Activated naive CD8-positive, alpha-beta T cell (primary cell): Measurements from ENCODE around the gene TRPC5OS.

Experiments
- H3K27ac Mint-ChIP-seq: one replicate; pipeline ENCODE4 v1.8.0; 2021; ENCODE audit warnings: mixed read lengths
- H3K27me3 Mint-ChIP-seq: one replicate; pipeline ENCODE4 v1.8.0; 2021; ENCODE audit warnings: mixed read lengths
- H3K36me3 Mint-ChIP-seq: one replicate; pipeline ENCODE4 v1.8.0; 2021; ENCODE audit warnings: mixed read lengths
- H3K4me1 Mint-ChIP-seq: one replicate; pipeline ENCODE4 v1.8.0; 2021; ENCODE audit warnings: low read depth, mixed read lengths
- H3K4me3 Mint-ChIP-seq: one replicate; pipeline ENCODE4 v1.8.0; 2021; ENCODE audit warnings: mild to moderate bottlenecking, mixed read lengths
- H3K9me3 Mint-ChIP-seq: one replicate; pipeline ENCODE4 v1.8.0; 2021; ENCODE audit warnings: low read depth, mixed read lengths

TRPC5OS gene

GRCh38 chrX:111875881-111876280, at the start of gene TRPC5OS:
Gene TRPC5OS, plus strand, starts transcription at chrX:111876181. Its CDS starts 25,669 bp downstream, at chrX:111901850.
- H3K27ac Mint-ChIP-seq, result no peak within 1 kb of the TSS
- H3K27me3 Mint-ChIP-seq, result peaks cover 1% of the 10 kb centered on the region
- no peaks in the 10 kb centered on the region for H3K4me1 Mint-ChIP-seq
- no peak within 1 kb of the TSS for H3K4me3 Mint-ChIP-seq
- H3K36me3 Mint-ChIP-seq, result no peaks in the 10 kb centered on the region
- no peaks in the 10 kb centered on the region for H3K9me3 Mint-ChIP-seq

GRCh38 chrX:111829345-111829744, 46.6 kb upstream of the TRPC5OS start:
- no peaks in the 10 kb centered on the region for H3K36me3 Mint-ChIP-seq
- no peaks in the 10 kb centered on the region for H3K4me1 Mint-ChIP-seq
- no peak overlapping the region for H3K27ac Mint-ChIP-seq
- no peaks in the 10 kb centered on the region for H3K9me3 Mint-ChIP-seq
- no peaks in the 10 kb centered on the region for H3K27me3 Mint-ChIP-seq
- H3K4me3 Mint-ChIP-seq, result no peak overlapping the region

- H3K9me3 Mint-ChIP-seq, result no peaks in the 10 kb centered on the region
- H3K4me1 Mint-ChIP-seq, result no peaks in the 10 kb centered on the region
- no peak overlapping the region for H3K4me3 Mint-ChIP-seq
- H3K27me3 Mint-ChIP-seq, result no peaks in the 10 kb centered on the region
- no peaks in the 10 kb centered on the region for H3K36me3 Mint-ChIP-seq
- no peak overlapping the region for H3K27ac Mint-ChIP-seq
These were observed 45.4 kb upstream of the TRPC5OS start for GRCh38 chrX:111830571-111830970.

- Mint-ChIP-seq H3K4me1 (no peaks in the 10 kb centered on the region), H3K27me3 (no peaks in the 10 kb centered on the region), H3K9me3 (no peaks in the 10 kb centered on the region), H3K36me3 (no peaks in the 10 kb centered on the region), H3K27ac (no peak overlapping the region), H3K4me3 (no peak overlapping the region)
These were observed 44.6 kb upstream of the TRPC5OS start for GRCh38 chrX:111831343-111831742.

GRCh38 chrX:111837197-111837596, 38.8 kb upstream of the TRPC5OS start:
- no peaks in the 10 kb centered on the region for H3K36me3 Mint-ChIP-seq
- no peaks in the 10 kb centered on the region for H3K4me1 Mint-ChIP-seq
- no peaks in the 10 kb centered on the region for H3K27me3 Mint-ChIP-seq
- H3K4me3 Mint-ChIP-seq, result no peak overlapping the region
- H3K27ac Mint-ChIP-seq, result no peak overlapping the region
- H3K9me3 Mint-ChIP-seq, result no peaks in the 10 kb centered on the region

GRCh38 chrX:111847491-111848133, 28.4 kb upstream of the TRPC5OS start:
- Mint-ChIP-seq H3K4me1 (no peaks in the 10 kb centered on the region), H3K27me3 (no peaks in the 10 kb centered on the region), H3K4me3 (no peak overlapping the region), H3K36me3 (no peaks in the 10 kb centered on the region), H3K27ac (no peak overlapping the region), H3K9me3 (no peaks in the 10 kb centered on the region)

GRCh38 chrX:111848541-111848940, 27.4 kb upstream of the TRPC5OS start:
- Mint-ChIP-seq H3K4me3 (no peak overlapping the region), H3K36me3 (no peaks in the 10 kb centered on the region), H3K9me3 (no peaks in the 10 kb centered on the region), H3K4me1 (no peaks in the 10 kb centered on the region), H3K27me3 (no peaks in the 10 kb centered on the region), H3K27ac (no peak overlapping the region)

- Mint-ChIP-seq H3K4me1 (no peaks in the 10 kb centered on the region), H3K27me3 (peaks cover 3% of the 10 kb centered on the region), H3K36me3 (no peaks in the 10 kb centered on the region), H3K27ac (no peak overlapping the region), H3K9me3 (no peaks in the 10 kb centered on the region), H3K4me3 (no peak overlapping the region)
These were observed 25.0 kb upstream of the TRPC5OS start for GRCh38 chrX:111850975-111851374.

- no peak overlapping the region for H3K4me3 Mint-ChIP-seq
- no peaks in the 10 kb centered on the region for H3K9me3 Mint-ChIP-seq
- H3K36me3 Mint-ChIP-seq, result no peaks in the 10 kb centered on the region
- H3K27me3 Mint-ChIP-seq, result peaks cover 3% of the 10 kb centered on the region
- no peak overlapping the region for H3K27ac Mint-ChIP-seq
- no peaks in the 10 kb centered on the region for H3K4me1 Mint-ChIP-seq
These were observed 21.2 kb upstream of the TRPC5OS start for GRCh38 chrX:111854556-111855490.

GRCh38 chrX:111857534-111858060, 18.4 kb upstream of the TRPC5OS start:
- H3K27ac Mint-ChIP-seq, result no peak overlapping the region
- peaks cover 3% of the 10 kb centered on the region for H3K27me3 Mint-ChIP-seq
- H3K36me3 Mint-ChIP-seq, result no peaks in the 10 kb centered on the region
- no peaks in the 10 kb centered on the region for H3K4me1 Mint-ChIP-seq
- H3K9me3 Mint-ChIP-seq, result no peaks in the 10 kb centered on the region
- no peak overlapping the region for H3K4me3 Mint-ChIP-seq

- Mint-ChIP-seq H3K36me3 (no peaks in the 10 kb centered on the region), H3K27ac (no peak overlapping the region), H3K9me3 (no peaks in the 10 kb centered on the region), H3K4me3 (no peak overlapping the region), H3K4me1 (no peaks in the 10 kb centered on the region), H3K27me3 (no peaks in the 10 kb centered on the region)
These were observed 14.4 kb upstream of the TRPC5OS start for GRCh38 chrX:111861605-111862004.

GRCh38 chrX:111867236-111867635, 8.7 kb upstream of the TRPC5OS start:
- Mint-ChIP-seq H3K4me1 (peaks cover 2% of the 10 kb centered on the region), H3K9me3 (no peaks in the 10 kb centered on the region), H3K36me3 (no peaks in the 10 kb centered on the region), H3K27me3 (peaks cover 7% of the 10 kb centered on the region), H3K4me3 (no peak overlapping the region), H3K27ac (no peak overlapping the region)

GRCh38 chrX:111868726-111869638, 7.0 kb upstream of the TRPC5OS start:
- Mint-ChIP-seq H3K36me3 (no peaks in the 10 kb centered on the region), H3K4me1 (peaks cover 2% of the 10 kb centered on the region), H3K27ac (no peak overlapping the region), H3K9me3 (no peaks in the 10 kb centered on the region), H3K27me3 (peaks cover 7% of the 10 kb centered on the region), H3K4me3 (no peak overlapping the region)

GRCh38 chrX:111869639-111870034, 6.3 kb upstream of the TRPC5OS start:
- peaks cover 7% of the 10 kb centered on the region for H3K27me3 Mint-ChIP-seq
- H3K9me3 Mint-ChIP-seq, result no peaks in the 10 kb centered on the region
- H3K27ac Mint-ChIP-seq, result no peak overlapping the region
- no peak overlapping the region for H3K4me3 Mint-ChIP-seq
- H3K36me3 Mint-ChIP-seq, result no peaks in the 10 kb centered on the region
- H3K4me1 Mint-ChIP-seq, result peaks cover 2% of the 10 kb centered on the region
